Smooth muscle cell (in vitro differentiated cells): ENCODE measurements around the gene SVEP1. TPM values are rescaled to one million over a fixed set of nuclear protein-coding genes. Genes with fewer than 3 reads are reported as not detected.

Experiments used
- DNase-seq: peaks from one replicate; lab custom pipeline; 2025; ENCODE audit not compliant: unreplicated experiment; lab: John Stamatoyannopoulos, UW
- H2AFZ ChIP-seq: fragments of 200-600 bp; sonication (generic); 2 replicates; pipeline ENCODE4 v1.6.0; 2016; ENCODE audit warnings: antibody characterized with exemption, low read depth, mild to moderate bottlenecking
- H3F3A ChIP-seq: fragments of 200-600 bp; sonication (generic); 2 replicates; pipeline ENCODE4 v1.6.0; 2017; ENCODE audit warnings: antibody characterized with exemption, low read depth
- H3K27ac ChIP-seq: fragments of 200-600 bp; sonication (generic); 2 replicates; pipeline ENCODE4 v1.5.1; 2016; ENCODE audit warnings: low read depth, mild to moderate bottlenecking
- H3K27me3 ChIP-seq: fragments of 200-600 bp; sonication (generic); 2 replicates; pipeline ENCODE4 v1.6.1; 2016; ENCODE audit warnings: low read depth, mild to moderate bottlenecking
- H3K36me3 ChIP-seq: fragments of 200-600 bp; sonication (generic); 2 replicates; pipeline ENCODE4 v1.5.1; 2016; ENCODE audit warnings: low read depth
- H3K4me1 ChIP-seq: fragments of 200-600 bp; sonication (generic); 2 replicates; pipeline ENCODE4 v1.5.1; 2016; ENCODE audit warnings: low read depth
- H3K4me2 ChIP-seq: fragments of 200-600 bp; sonication (generic); 2 replicates; pipeline ENCODE4 v1.6.0; 2016; ENCODE audit warnings: mild to moderate bottlenecking
- H3K4me3 ChIP-seq: fragments of 200-600 bp; sonication (generic); 2 replicates; pipeline ENCODE4 v1.5.1; 2016; ENCODE audit warnings: mild to moderate bottlenecking
- H3K79me2 ChIP-seq: fragments of 200-600 bp; sonication (generic); 2 replicates; pipeline ENCODE4 v1.6.0; 2016; ENCODE audit warnings: low read depth, mild to moderate bottlenecking
- H3K9ac ChIP-seq: fragments of 200-600 bp; sonication (generic); 2 replicates; pipeline ENCODE4 v1.6.0; 2016; ENCODE audit warnings: low read depth
- H3K9me3 ChIP-seq: fragments of 200-600 bp; sonication (generic); replicated peaks from 2 replicates; pipeline ENCODE4 v1.5.1; 2016; ENCODE audit warnings: low read depth
- H4K20me1 ChIP-seq: fragments of 200-600 bp; sonication (generic); 2 replicates; pipeline ENCODE4 v1.6.0; 2016; ENCODE audit warnings: low read depth
- WGBS: methylation state at CpG from one replicate; pipeline ENCODE4 v1.1.7; 2016; ENCODE audit warnings: low lambda C conversion rate; 5-methylcytosine and 5-hydroxymethylcytosine counted together
- polyA plus RNA-seq: library from polyadenylated mRNA; unstranded; fragments of >200 nt; fragmentation: Nextera tagmentation; extraction: Ambion mirVana; gene quantifications from 2 replicates; pipeline ENCODE4 v1.2.1, GENCODE V29; 2016
- total RNA-seq: library from RNA; depleted of rRNA; stranded (reverse); fragments of >200 nt; gene quantifications from 2 replicates; pipeline ENCODE4 v1.2.3, GENCODE V29; 2014
- TF ChIP-seq, protein P1 (sequence below): fragments of 200-600 bp; sonication (generic); IDR thresholded peaks from 2 replicates; pipeline ENCODE4 v1.5.1; 2017; ENCODE audit warnings: borderline replicate concordance, mild to moderate bottlenecking, antibody characterized with exemption; ENCODE audit not compliant: insufficient read depth, poor library complexity, severe bottlenecking

The SVEP1 gene
- total and polyA plus RNA-seq, 2 experiments from 2014 or later, result 6.4 to 14.8 TPM

DNA sequence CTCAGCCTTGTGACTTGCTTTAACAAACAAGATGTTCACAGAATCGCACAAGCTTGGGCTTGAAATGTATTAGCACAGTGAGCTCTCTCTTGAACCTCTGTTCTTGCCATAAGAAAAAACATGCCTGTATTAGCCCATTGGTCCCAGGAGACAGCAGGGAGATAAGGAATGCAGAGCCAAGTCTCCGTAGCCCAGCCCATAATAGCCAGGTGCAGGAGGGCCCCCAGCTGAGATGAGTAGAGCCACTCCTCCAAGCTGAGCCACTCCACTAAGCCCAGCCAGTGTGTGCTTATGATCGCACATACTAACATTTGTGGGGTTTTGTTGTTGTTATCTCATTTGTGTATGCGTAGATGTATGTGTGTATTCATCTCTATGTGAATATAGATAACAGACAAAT is 21.6 kb upstream of the SVEP1 start:
- H2AFZ ChIP-seq, result no peak overlapping the region
- no peaks in the 10 kb centered on the region for H3K9me3 ChIP-seq
- no peak for DNase-seq
- TF ChIP-seq, protein P1, sequence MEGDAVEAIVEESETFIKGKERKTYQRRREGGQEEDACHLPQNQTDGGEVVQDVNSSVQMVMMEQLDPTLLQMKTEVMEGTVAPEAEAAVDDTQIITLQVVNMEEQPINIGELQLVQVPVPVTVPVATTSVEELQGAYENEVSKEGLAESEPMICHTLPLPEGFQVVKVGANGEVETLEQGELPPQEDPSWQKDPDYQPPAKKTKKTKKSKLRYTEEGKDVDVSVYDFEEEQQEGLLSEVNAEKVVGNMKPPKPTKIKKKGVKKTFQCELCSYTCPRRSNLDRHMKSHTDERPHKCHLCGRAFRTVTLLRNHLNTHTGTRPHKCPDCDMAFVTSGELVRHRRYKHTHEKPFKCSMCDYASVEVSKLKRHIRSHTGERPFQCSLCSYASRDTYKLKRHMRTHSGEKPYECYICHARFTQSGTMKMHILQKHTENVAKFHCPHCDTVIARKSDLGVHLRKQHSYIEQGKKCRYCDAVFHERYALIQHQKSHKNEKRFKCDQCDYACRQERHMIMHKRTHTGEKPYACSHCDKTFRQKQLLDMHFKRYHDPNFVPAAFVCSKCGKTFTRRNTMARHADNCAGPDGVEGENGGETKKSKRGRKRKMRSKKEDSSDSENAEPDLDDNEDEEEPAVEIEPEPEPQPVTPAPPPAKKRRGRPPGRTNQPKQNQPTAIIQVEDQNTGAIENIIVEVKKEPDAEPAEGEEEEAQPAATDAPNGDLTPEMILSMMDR, result no peak
- peaks cover 3% of the 10 kb centered on the region for H3K4me1 ChIP-seq
- no peaks in the 10 kb centered on the region for H4K20me1 ChIP-seq
- no peak overlapping the region for H3K9ac ChIP-seq
- WGBS, result 73% methylated on average over 4 of the region's 4 CpGs
- no peak overlapping the region for H3K4me3 ChIP-seq
- H3K79me2 ChIP-seq, result no peaks in the 10 kb centered on the region
- H3F3A ChIP-seq, result no peaks in the 10 kb centered on the region
- H3K36me3 ChIP-seq, result no peaks in the 10 kb centered on the region
- H3K4me2 ChIP-seq, result no peak overlapping the region
- no peaks in the 10 kb centered on the region for H3K27me3 ChIP-seq
- no peak overlapping the region for H3K27ac ChIP-seq

DNA sequence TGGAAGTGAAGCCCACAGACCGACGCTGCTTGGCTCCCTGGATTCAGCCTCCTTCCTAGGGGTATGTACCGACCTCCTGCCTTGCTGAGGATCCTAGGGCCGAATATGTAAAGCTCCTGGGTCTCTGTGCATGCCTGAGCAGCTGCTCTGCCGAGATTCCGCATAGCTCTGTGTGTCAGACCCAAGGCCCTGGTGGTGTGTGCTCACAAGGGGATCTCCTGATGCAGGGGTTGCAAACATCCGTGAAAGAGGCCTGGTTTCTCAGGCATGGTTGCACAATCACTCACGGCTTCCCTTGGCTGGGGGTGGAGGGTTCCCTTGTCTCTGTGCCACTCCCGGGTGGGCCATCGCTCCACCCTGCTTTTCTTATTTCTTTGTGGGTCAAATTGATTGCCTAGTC is 19.9 kb upstream of the SVEP1 start:
- H3K4me2 ChIP-seq, result peak overlapping the region; percentile 20

DNA sequence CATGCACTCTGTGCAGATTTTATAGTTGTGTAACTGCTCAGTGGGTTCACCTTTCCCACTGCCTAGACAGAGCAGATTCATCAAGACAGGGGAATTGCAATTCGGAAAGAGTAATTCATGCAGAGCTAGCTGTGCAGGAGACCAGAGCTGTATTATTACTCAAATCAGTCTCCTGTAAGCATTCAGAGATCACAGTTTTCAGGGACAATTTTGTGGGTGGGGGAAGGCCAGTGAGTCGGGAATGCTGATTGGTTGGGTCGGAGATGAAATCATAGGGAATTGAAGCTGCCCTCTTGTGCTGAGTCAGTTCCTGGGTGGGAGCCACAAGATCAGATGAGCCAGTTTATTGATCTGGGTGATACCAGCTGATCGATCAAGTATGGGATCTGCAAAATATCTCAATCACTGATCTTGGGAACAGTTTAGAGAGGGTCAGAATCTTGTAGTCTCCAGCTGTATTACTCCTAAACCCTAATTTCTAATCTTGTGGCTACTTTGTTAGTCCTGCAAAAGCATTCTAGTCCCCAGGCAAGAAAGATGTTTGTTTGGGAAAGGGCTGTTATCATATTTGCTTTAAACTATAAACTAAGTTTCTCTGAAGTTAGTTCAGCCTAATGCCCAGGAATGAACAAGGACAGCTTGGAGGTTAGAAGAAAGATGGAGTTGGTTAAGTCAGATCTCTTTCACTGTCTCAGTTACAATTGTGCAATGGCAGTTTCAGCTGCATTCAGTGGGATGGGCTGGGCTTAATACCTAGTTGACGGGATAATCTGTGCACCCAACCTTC is 12.7 kb upstream of the SVEP1 start:
- peak overlapping the region; percentile 38 for H3K4me2 ChIP-seq
- H3F3A ChIP-seq, result no peaks in the 10 kb centered on the region
- DNase-seq, result no peak
- H2AFZ ChIP-seq, result no peak overlapping the region
- WGBS, result 71% methylated on average over 5 of the region's 5 CpGs
- no peaks in the 10 kb centered on the region for H4K20me1 ChIP-seq
- H3K9me3 ChIP-seq, result no peaks in the 10 kb centered on the region
- H3K27ac ChIP-seq, result peak overlapping the region; percentile 39
- no peak overlapping the region for H3K9ac ChIP-seq
- TF ChIP-seq, protein P1, result no peak
- H3K36me3 ChIP-seq, result no peaks in the 10 kb centered on the region
- H3K4me1 ChIP-seq, result peaks cover 9% of the 10 kb centered on the region
- no peak overlapping the region for H3K4me3 ChIP-seq
- no peaks in the 10 kb centered on the region for H3K79me2 ChIP-seq
- no peaks in the 10 kb centered on the region for H3K27me3 ChIP-seq

More for the DNA sequence above, 19.9 kb upstream of the SVEP1 start:
- TF ChIP-seq, protein P1, result no peak
- Histone ChIP-seq H3K79me2 (no peaks in the 10 kb centered on the region), H3F3A (no peaks in the 10 kb centered on the region), H4K20me1 (no peaks in the 10 kb centered on the region), H3K27ac (peak overlapping the region; percentile 53), H2AFZ (peak overlapping the region; percentile 46), H3K27me3 (no peaks in the 10 kb centered on the region), H3K36me3 (no peaks in the 10 kb centered on the region), H3K9ac (no peak overlapping the region), H3K4me1 (peaks cover 3% of the 10 kb centered on the region), H3K9me3 (no peaks in the 10 kb centered on the region), H3K4me3 (no peak overlapping the region)
- WGBS, result 43% methylated on average over 10 of the region's 10 CpGs
- DNase-seq, result no peak

DNA sequence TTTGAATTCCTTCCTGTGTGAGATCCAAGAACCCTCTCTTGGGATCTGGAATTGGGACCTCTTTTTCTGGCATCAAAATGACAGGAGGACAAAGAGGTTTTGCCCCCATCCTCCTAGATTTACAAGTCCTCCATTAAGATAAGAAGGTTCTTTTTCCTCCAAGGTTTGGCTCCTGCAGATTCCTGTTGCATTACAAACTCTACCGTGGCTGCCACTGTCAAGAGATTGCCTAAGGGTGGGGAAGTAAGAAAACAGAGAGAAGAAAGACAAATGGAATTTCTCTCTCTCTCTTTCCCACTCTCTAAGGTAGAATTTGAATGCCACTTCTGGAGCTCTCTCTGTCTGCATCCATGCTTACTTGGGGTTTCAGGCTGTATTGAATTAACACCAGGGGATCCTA is 12.0 kb upstream of the SVEP1 start:
- H3K4me2 ChIP-seq, result peak overlapping the region; percentile 38

More for the DNA sequence above, 12.0 kb upstream of the SVEP1 start:
- 5% methylated on average over 1 of the region's 1 CpG for WGBS
- peaks cover under 1% of the 10 kb centered on the region for H3K9me3 ChIP-seq
- peaks cover 9% of the 10 kb centered on the region for H3K4me1 ChIP-seq
- no peaks in the 10 kb centered on the region for H3K27me3 ChIP-seq
- no peak for DNase-seq
- no peak overlapping the region for H2AFZ ChIP-seq
- TF ChIP-seq, protein P1, result no peak
- H3K9ac ChIP-seq, result no peak overlapping the region
- no peaks in the 10 kb centered on the region for H3K36me3 ChIP-seq
- H3K79me2 ChIP-seq, result no peaks in the 10 kb centered on the region
- no peak overlapping the region for H3K4me3 ChIP-seq
- H3K27ac ChIP-seq, result peak overlapping the region; percentile 39
- no peaks in the 10 kb centered on the region for H3F3A ChIP-seq
- no peaks in the 10 kb centered on the region for H4K20me1 ChIP-seq
